Vagina (tissue), 2 donors: Measurements from ENCODE around the gene THRAP3.

Source experiments
- CTCF ChIP-seq, 3 experiments: fragments of 450-650 bp in 2 of 3; fragments of 200-600 bp in 1 of 3; sonication (generic) in 1 of 3; IDR thresholded peaks; one replicate each; pipeline ENCODE4 v1.5.1; 2017 to 2019; ENCODE audit warnings: antibody characterized with exemption in 3 of 3, mild to moderate bottlenecking in 2 of 3, moderate library complexity in 2 of 3
- POLR2AphosphoS5 ChIP-seq, 2 donors: sonication (generic); formaldehyde crosslinking; IDR thresholded peaks; one replicate each; pipeline ENCODE4 v1.9.0; 2017; ENCODE audit warnings: antibody characterized with exemption in 2 of 2, mild to moderate bottlenecking in 2 of 2, low read depth in 1 of 2; ENCODE audit not compliant: insufficient read depth in 1 of 2

- no peak for TF ChIP-seq CTCF (IDR thresholded peaks at IDR 0.05)
- TF ChIP-seq POLR2AphosphoS5 (IDR thresholded peaks at IDR 0.05; ENCODE audit: insufficient read depth in 1 of 2, low read depth in 1 of 2), result no peak
These were observed 8.2 kb downstream of the THRAP3 start for GRCh38 chr1:36232212-36233095.
